Neuronal stem cell (in vitro differentiated cells): ENCODE measurements around the gene RUNX1.

ENCODE experiments used
- DNase-seq: peaks from one replicate; pipeline ENCODE4 v3.0.0-alpha.2; 2013; ENCODE audit warnings: low spot score
- H2AFZ ChIP-seq: one replicate; pipeline ENCODE4 v1.6.1; 2013; ENCODE audit warnings: mild to moderate bottlenecking, low read length, inconsistent platforms
- H2AK5ac ChIP-seq: 2 replicates; pipeline ENCODE4 v1.6.1; 2013; ENCODE audit warnings: low read depth, mild to moderate bottlenecking, inconsistent platforms, low read length, moderate library complexity, mixed read lengths
- H2BK120ac ChIP-seq: 2 replicates; pipeline ENCODE4 v1.6.1; 2013; ENCODE audit warnings: low read depth, mild to moderate bottlenecking, inconsistent platforms, low read length, moderate library complexity, mixed read lengths
- H2BK12ac ChIP-seq: one replicate; pipeline ENCODE4 v1.6.1; 2013; ENCODE audit warnings: low read length, inconsistent platforms
- H2BK15ac ChIP-seq: 2 replicates; pipeline ENCODE4 v1.6.1; 2013; ENCODE audit warnings: mild to moderate bottlenecking, low read length, inconsistent platforms, mixed read lengths
- H2BK5ac ChIP-seq: one replicate; pipeline ENCODE4 v1.6.1; 2013; ENCODE audit warnings: inconsistent platforms, mild to moderate bottlenecking, low read length, moderate library complexity
- H3K14ac ChIP-seq: one replicate; pipeline ENCODE4 v1.6.1; 2013; ENCODE audit warnings: low read length, inconsistent platforms
- H3K18ac ChIP-seq: 2 replicates; pipeline ENCODE4 v1.6.1; 2013; ENCODE audit warnings: low read length, inconsistent platforms
- H3K23ac ChIP-seq: 2 replicates; pipeline ENCODE4 v1.6.1; 2013; ENCODE audit warnings: low read depth, mild to moderate bottlenecking, mixed read lengths, low read length, inconsistent platforms; ENCODE audit not compliant: poor library complexity
- H3K27ac ChIP-seq: replicated peaks from 3 replicates; pipeline ENCODE4 v1.5.1; 2013; ENCODE audit warnings: low read length, inconsistent platforms
- H3K27me3 ChIP-seq, 3 experiments: 2 replicates each; pipeline ENCODE4 v1.6.1; 2013; ENCODE audit warnings: low read length in 3 of 3, mild to moderate bottlenecking in 2 of 3, inconsistent platforms in 1 of 3, low read depth in 1 of 3, mixed read lengths in 1 of 3, moderate library complexity in 1 of 3; ENCODE audit not compliant: control insufficient read depth in 3 of 3, insufficient read depth in 3 of 3
- H3K36me3 ChIP-seq, 2 donors: replicated peaks in 1 of 2; 2 replicates each; pipeline ENCODE4 v1.6.1; 2013; ENCODE audit warnings: low read length in 2 of 2; ENCODE audit not compliant: control insufficient read depth in 2 of 2, insufficient read depth in 2 of 2
- H3K4ac ChIP-seq: 2 replicates; pipeline ENCODE4 v1.6.1; 2013; ENCODE audit warnings: inconsistent platforms, mild to moderate bottlenecking, low read length, moderate library complexity
- H3K4me1 ChIP-seq, 2 donors: 1 replicate in 1 of 2; 2 replicates in 1 of 2; pipeline ENCODE4 v1.6.1; 2013; ENCODE audit warnings: low read length in 2 of 2, low read depth in 1 of 2; ENCODE audit not compliant: control insufficient read depth in 2 of 2, insufficient read depth in 1 of 2
- H3K4me2 ChIP-seq: one replicate; pipeline ENCODE4 v1.6.1; 2013; ENCODE audit warnings: mild to moderate bottlenecking, low read length, inconsistent platforms; ENCODE audit not compliant: insufficient read depth, poor library complexity, severe bottlenecking
- H3K4me3 ChIP-seq, 2 donors: 2 replicates each; pipeline ENCODE4 v1.5.1; 2013; ENCODE audit warnings: low read length in 2 of 2, mild to moderate bottlenecking in 2 of 2, inconsistent platforms in 1 of 2, moderate library complexity in 1 of 2
- H3K79me1 ChIP-seq: one replicate; pipeline ENCODE4 v1.6.1; 2013; ENCODE audit warnings: low read depth, mild to moderate bottlenecking, inconsistent platforms, low read length, moderate library complexity
- H3K9ac ChIP-seq: one replicate; pipeline ENCODE4 v1.6.1; 2013; ENCODE audit warnings: mild to moderate bottlenecking, low read depth, low read length, inconsistent platforms; ENCODE audit not compliant: poor library complexity
- H3K9me3 ChIP-seq, 2 donors: replicated peaks in 1 of 2; 2 replicates each; pipeline versions ENCODE3 to v1.6.1; 2013; ENCODE audit warnings: low read length in 2 of 2, mild to moderate bottlenecking in 2 of 2, inconsistent platforms in 1 of 2, low read depth in 1 of 2, mixed read lengths in 1 of 2, moderate library complexity in 1 of 2; ENCODE audit not compliant: control insufficient read depth in 2 of 2, insufficient read depth in 1 of 2
- H4K8ac ChIP-seq: one replicate; pipeline ENCODE4 v1.6.1; 2013; ENCODE audit warnings: low read depth, mild to moderate bottlenecking, inconsistent platforms, low read length, moderate library complexity
- H4K91ac ChIP-seq: one replicate; pipeline ENCODE4 v1.6.1; 2013; ENCODE audit warnings: low read length, low read depth, mild to moderate bottlenecking, inconsistent platforms; ENCODE audit not compliant: poor library complexity
- WGBS, 2 donors: extraction: QIAGEN DNeasy Blood & Tissue Kit; methylation state at CpG; one replicate each; pipeline ENCODE4 v1.1.7; 2013; ENCODE audit warnings: missing lambda C conversion rate in 2 of 2, mixed read lengths in 1 of 2; ENCODE audit not compliant: insufficient read length in 2 of 2, insufficient replicate concordance in 1 of 2; ENCODE audit errors: extremely low coverage in 2 of 2; 5-methylcytosine and 5-hydroxymethylcytosine counted together

Gene RUNX1

DNA sequence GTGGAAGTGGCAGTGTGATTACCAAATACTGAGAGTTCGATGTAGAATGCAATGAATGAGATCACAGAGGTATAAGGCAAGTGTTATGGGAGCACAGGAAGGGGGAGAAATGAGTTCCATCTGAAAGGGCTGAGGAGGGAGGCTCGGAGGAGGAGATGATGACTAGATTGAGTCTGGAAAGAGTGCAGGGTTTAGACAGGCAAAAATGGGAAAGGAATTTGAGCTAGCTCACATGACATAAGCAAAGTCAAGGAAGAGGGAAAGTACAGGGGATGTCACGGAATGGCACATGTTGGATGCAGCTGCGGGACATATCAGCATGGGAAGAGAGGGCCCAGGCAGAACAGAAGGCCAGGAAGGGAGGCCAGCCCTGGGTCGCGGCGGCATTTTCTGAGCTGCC is 132.7 kb downstream of the RUNX1 start:
- Histone ChIP-seq H3K27ac (no peak overlapping the region), H2BK5ac (no peak overlapping the region)
- WGBS, 2 donors = no CpG with 5 or more reads among the region's 7 CpGs

DNA sequence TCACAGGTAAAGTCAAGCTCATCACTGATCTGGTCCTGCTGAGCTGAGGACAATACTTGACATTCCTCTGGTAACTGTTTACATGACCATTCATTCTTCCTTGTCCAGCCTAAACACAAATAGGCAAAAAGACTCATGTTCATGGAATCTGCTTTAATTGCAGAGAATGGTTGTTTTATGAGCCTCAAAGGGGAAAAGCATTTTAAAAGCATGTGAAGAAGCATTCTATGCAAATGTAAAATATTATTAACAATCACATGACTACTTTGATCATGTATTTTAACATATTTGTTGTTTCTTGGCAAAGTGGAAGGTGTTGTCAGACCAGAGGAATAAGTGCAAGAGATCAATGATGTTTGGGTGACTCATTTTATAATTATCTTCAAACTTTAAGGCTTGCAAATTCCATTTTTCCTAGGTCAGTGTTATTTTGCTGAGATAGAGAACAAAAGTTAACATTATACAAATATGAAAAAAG is 133.7 kb downstream of the RUNX1 start:
- Histone ChIP-seq H3K4me3 (no peak overlapping the region), H2BK12ac (no peak overlapping the region), H2BK15ac (no peak overlapping the region), H3K14ac (no peak overlapping the region), H3K4ac (no peak overlapping the region), H3K27ac (no peak overlapping the region), H3K27me3 (no peaks in the 10 kb centered on the region), H3K4me2 (no peak overlapping the region), H2BK120ac (no peak overlapping the region), H3K4me1 (no peaks in the 10 kb centered on the region), H3K9ac (no peak overlapping the region), H3K9me3 (no peaks in the 10 kb centered on the region), H3K23ac (no peak overlapping the region), H3K18ac (no peak overlapping the region), H3K36me3 (no peaks in the 10 kb centered on the region), H2BK5ac (no peak overlapping the region), H2AFZ (no peak overlapping the region), H3K79me1 (no peaks in the 10 kb centered on the region), H4K8ac (no peak overlapping the region), H2AK5ac (no peak overlapping the region), H4K91ac (no peak overlapping the region)
- DNase-seq = no peak

More for the DNA sequence above, 132.7 kb downstream of the RUNX1 start:
- H4K91ac ChIP-seq = no peak overlapping the region
- H3K4me1 ChIP-seq = no peaks in the 10 kb centered on the region
- H3K4me2 ChIP-seq = no peak overlapping the region
- no peak overlapping the region for H3K9ac ChIP-seq
- H3K4ac ChIP-seq = no peak overlapping the region
- H2AFZ ChIP-seq = no peak overlapping the region
- no peaks in the 10 kb centered on the region for H3K9me3 ChIP-seq
- H3K23ac ChIP-seq = no peak overlapping the region
- no peak overlapping the region for H2BK15ac ChIP-seq
- no peak overlapping the region for H3K14ac ChIP-seq
- no peak overlapping the region for H3K4me3 ChIP-seq
- H3K36me3 ChIP-seq = no peaks in the 10 kb centered on the region
- H3K27me3 ChIP-seq = no peaks in the 10 kb centered on the region
- H2BK120ac ChIP-seq = no peak overlapping the region
- H2AK5ac ChIP-seq = no peak overlapping the region
- H4K8ac ChIP-seq = no peak overlapping the region
- DNase-seq = no peak
- H2BK12ac ChIP-seq = no peak overlapping the region
- H3K18ac ChIP-seq = no peak overlapping the region
- no peaks in the 10 kb centered on the region for H3K79me1 ChIP-seq

DNA sequence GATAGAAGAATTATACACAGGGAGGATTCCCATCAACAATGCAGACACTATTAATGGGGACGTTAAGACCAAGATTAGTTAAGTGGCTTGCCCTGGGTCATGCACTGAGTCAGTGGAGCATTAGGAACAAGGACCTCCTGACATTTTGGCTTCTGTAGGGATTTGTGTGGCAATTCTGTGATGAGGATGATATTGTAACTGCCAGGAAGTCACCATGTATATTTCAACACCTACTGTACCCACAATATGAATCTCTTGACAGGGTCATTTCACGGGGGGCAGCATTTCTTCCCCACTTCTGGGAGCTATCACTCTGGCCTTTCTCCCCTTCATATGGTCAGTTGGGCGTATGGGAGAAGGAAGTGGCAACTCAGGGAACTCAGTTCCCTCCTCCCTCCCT is 134.9 kb downstream of the RUNX1 start:
- Histone ChIP-seq H3K79me1 (no peaks in the 10 kb centered on the region), H2AK5ac (no peak overlapping the region), H3K4me3 (no peak overlapping the region), H2BK120ac (no peak overlapping the region), H4K91ac (no peak overlapping the region), H3K27me3 (no peaks in the 10 kb centered on the region), H3K4me1 (no peaks in the 10 kb centered on the region), H2BK12ac (no peak overlapping the region), H3K4me2 (no peak overlapping the region), H4K8ac (no peak overlapping the region), H3K27ac (no peak overlapping the region), H3K23ac (no peak overlapping the region), H3K36me3 (no peaks in the 10 kb centered on the region), H3K9ac (no peak overlapping the region), H3K4ac (no peak overlapping the region), H3K18ac (no peak overlapping the region), H3K9me3 (no peaks in the 10 kb centered on the region), H3K14ac (no peak overlapping the region), H2BK5ac (no peak overlapping the region), H2BK15ac (no peak overlapping the region), H2AFZ (no peak overlapping the region)
- WGBS, 2 donors = no CpG with 5 or more reads among the region's 3 CpGs
- no peak for DNase-seq

DNA sequence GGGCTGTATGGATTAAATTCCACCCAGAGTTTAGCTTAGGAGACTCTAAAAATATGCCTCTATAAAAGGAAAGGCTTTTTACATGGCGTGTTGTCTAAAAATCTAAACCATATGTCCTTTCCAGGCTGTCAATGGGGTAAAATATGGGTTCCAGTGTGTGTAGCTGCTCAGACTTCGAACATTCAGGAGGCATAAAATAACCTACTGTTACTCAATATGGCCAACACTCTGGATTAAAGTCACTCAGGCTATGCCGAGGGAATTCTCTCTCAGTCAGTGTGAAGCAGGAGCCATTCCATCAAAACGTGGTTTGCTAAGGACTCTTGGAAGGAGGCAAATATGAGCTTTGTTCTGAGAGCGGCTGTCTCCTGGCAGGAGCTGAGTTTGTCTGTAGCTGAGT is 135.3 kb downstream of the RUNX1 start:
- H3K27ac ChIP-seq = no peak overlapping the region
- WGBS, 2 donors = no CpG with 5 or more reads among the region's 5 CpGs
- H3K18ac ChIP-seq = no peak overlapping the region

More for the DNA sequence above, 135.3 kb downstream of the RUNX1 start:
- no peaks in the 10 kb centered on the region for H3K4me1 ChIP-seq
- no peak overlapping the region for H3K4me3 ChIP-seq
- no peaks in the 10 kb centered on the region for H3K9me3 ChIP-seq
- H3K4ac ChIP-seq = no peak overlapping the region
- H4K91ac ChIP-seq = no peak overlapping the region
- no peak overlapping the region for H3K4me2 ChIP-seq
- H3K27me3 ChIP-seq = no peaks in the 10 kb centered on the region
- no peak overlapping the region for H2BK12ac ChIP-seq
- no peak overlapping the region for H3K9ac ChIP-seq
- no peak for DNase-seq
- H3K79me1 ChIP-seq = no peaks in the 10 kb centered on the region
- no peak overlapping the region for H2AK5ac ChIP-seq
- H3K36me3 ChIP-seq = no peaks in the 10 kb centered on the region
- no peak overlapping the region for H2AFZ ChIP-seq
- no peak overlapping the region for H2BK15ac ChIP-seq
- H2BK5ac ChIP-seq = no peak overlapping the region
- no peak overlapping the region for H4K8ac ChIP-seq
- no peak overlapping the region for H2BK120ac ChIP-seq
- no peak overlapping the region for H3K23ac ChIP-seq
- H3K14ac ChIP-seq = no peak overlapping the region
